Glutamatergic neuron (in vitro differentiated cells): ENCODE measurements around the gene SLC2A14. TPM values are rescaled to one million over a fixed set of nuclear protein-coding genes. Genes with fewer than 3 reads are reported as not detected.

ENCODE experiments used
- DNase-seq: peaks from one replicate; pipeline ENCODE4 v3.0.0; 2022
- H3K27ac Mint-ChIP-seq: one replicate; pipeline ENCODE4 v1.8.0; 2020; ENCODE audit warnings: mild to moderate bottlenecking, mixed read lengths, inconsistent platforms; ENCODE audit not compliant: unreplicated experiment
- H3K27me3 Mint-ChIP-seq: one replicate; pipeline ENCODE4 v1.8.0; 2020; ENCODE audit warnings: mild to moderate bottlenecking, moderate library complexity, mixed read lengths, inconsistent platforms; ENCODE audit not compliant: unreplicated experiment
- H3K36me3 Mint-ChIP-seq: one replicate; pipeline ENCODE4 v1.8.0; 2020; ENCODE audit warnings: mild to moderate bottlenecking, mixed read lengths, inconsistent platforms; ENCODE audit not compliant: unreplicated experiment
- H3K4me1 Mint-ChIP-seq: one replicate; pipeline ENCODE4 v1.8.0; 2020; ENCODE audit warnings: mild to moderate bottlenecking, low read depth, mixed read lengths, inconsistent platforms; ENCODE audit not compliant: unreplicated experiment
- H3K4me3 Mint-ChIP-seq: one replicate; pipeline ENCODE4 v1.8.0; 2020; ENCODE audit warnings: mild to moderate bottlenecking, mixed read lengths, inconsistent platforms; ENCODE audit not compliant: unreplicated experiment
- H3K9me3 Mint-ChIP-seq: one replicate; pipeline ENCODE4 v1.8.0; 2020; ENCODE audit warnings: mild to moderate bottlenecking, moderate library complexity, mixed read lengths, inconsistent platforms; ENCODE audit not compliant: unreplicated experiment
- CTCF ChIP-seq: fragments of 200-600 bp; sonication (generic); IDR thresholded peaks from one replicate; pipeline ENCODE4 v1.5.0; 2021; ENCODE audit not compliant: partially characterized antibody, unreplicated experiment
- total RNA-seq: library from RNA; stranded (reverse); fragmentation: NEBNext Ultra II Directional; extraction: Animal tissue kit (Norgen Biotek cat#: 25700); gene quantifications from one replicate; pipeline ENCODE4 v1.2.1, GENCODE V29; 2021; ENCODE audit not compliant: unreplicated experiment

Gene SLC2A14
- total RNA-seq, 1 donor from 2014 or later: 1.3 TPM

DNA sequence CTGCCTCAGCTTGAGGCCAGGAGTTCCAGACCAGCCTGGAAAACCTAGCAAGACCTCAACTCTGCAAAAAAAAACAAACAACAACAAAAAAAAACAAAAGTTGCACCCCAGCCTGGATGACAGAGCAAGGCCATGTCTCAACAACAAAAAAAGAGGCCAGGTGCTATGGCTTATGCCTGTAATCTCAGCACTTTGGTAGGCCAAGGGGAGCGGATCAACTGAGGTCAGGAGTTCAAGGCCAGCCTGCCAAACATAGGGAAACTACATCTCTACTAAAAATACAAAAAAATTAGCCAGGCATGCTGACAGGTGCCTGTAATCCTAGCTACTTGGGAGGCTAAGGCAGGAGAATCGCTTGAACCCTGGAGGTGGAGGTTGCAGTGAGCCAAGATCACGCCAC lies 6.5 kb upstream of the SLC2A14 start:
- H3K4me3 Mint-ChIP-seq: no peak overlapping the region
- no peaks in the 10 kb centered on the region for H3K4me1 Mint-ChIP-seq
- H3K27me3 Mint-ChIP-seq: no peaks in the 10 kb centered on the region
- no peaks in the 10 kb centered on the region for H3K36me3 Mint-ChIP-seq
- DNase-seq: no peak
- no peaks in the 10 kb centered on the region for H3K9me3 Mint-ChIP-seq
- no peak overlapping the region for H3K27ac Mint-ChIP-seq
- no peak for TF ChIP-seq CTCF

DNA sequence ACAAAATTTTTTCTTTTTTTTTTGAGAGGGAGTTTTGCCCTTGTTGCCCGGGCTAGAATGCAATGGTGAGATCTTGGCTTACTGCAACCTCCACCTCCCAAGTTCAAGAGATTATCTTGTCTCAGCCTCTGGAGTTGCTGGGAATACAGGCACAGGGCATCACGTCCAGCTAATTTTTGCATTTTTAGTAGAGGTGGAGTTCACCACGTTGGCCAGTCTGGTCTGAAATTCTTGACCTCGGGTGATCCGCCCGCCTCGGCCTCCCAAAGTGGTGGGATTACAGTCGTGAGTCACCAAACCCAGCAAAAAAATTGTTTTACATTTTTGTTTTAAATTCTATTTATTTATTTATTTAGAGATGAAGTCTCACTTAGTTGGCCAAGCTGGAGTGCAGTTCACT lies 4.7 kb upstream of the SLC2A14 start:
- Mint-ChIP-seq H3K27ac (no peak overlapping the region), H3K4me3 (no peak overlapping the region), H3K9me3 (no peaks in the 10 kb centered on the region), H3K4me1 (no peaks in the 10 kb centered on the region), H3K36me3 (peaks cover 4% of the 10 kb centered on the region), H3K27me3 (no peaks in the 10 kb centered on the region)
- no peak for TF ChIP-seq CTCF
- DNase-seq: no peak

GRCh38 chr12:7870335-7870734 lies 2.4 kb downstream of the SLC2A14 start:
- Mint-ChIP-seq H3K27ac (no peak overlapping the region), H3K4me1 (no peaks in the 10 kb centered on the region), H3K27me3 (no peaks in the 10 kb centered on the region), H3K36me3 (peaks cover 4% of the 10 kb centered on the region), H3K9me3 (no peaks in the 10 kb centered on the region), H3K4me3 (no peak overlapping the region)
- DNase-seq: no peak
- no peak for TF ChIP-seq CTCF

DNA sequence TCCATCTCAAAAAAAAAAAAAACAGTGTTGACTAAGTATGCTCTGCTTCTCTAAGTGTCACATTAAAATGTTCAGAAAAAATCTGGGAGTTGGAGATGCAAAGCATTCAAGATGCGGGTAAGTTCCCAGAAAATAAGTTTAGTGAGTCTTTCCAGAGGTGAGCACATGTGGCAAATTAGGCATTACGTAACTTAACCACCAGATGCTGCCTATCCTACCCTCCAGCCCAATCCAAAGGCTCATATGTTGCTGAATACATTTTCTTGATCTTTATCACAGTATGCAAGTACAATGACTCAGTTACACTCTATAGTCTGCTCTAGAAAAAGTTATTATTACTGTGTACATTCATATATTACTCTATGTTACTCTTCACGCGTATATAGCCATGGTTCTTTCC lies 3.6 kb downstream of the SLC2A14 start:
- H3K27ac Mint-ChIP-seq: no peak overlapping the region
- H3K4me1 Mint-ChIP-seq: no peaks in the 10 kb centered on the region
- DNase-seq: no peak
- no peak overlapping the region for H3K4me3 Mint-ChIP-seq
- no peak for TF ChIP-seq CTCF
- no peaks in the 10 kb centered on the region for H3K9me3 Mint-ChIP-seq
- no peaks in the 10 kb centered on the region for H3K27me3 Mint-ChIP-seq
- H3K36me3 Mint-ChIP-seq: peaks cover 4% of the 10 kb centered on the region

DNA sequence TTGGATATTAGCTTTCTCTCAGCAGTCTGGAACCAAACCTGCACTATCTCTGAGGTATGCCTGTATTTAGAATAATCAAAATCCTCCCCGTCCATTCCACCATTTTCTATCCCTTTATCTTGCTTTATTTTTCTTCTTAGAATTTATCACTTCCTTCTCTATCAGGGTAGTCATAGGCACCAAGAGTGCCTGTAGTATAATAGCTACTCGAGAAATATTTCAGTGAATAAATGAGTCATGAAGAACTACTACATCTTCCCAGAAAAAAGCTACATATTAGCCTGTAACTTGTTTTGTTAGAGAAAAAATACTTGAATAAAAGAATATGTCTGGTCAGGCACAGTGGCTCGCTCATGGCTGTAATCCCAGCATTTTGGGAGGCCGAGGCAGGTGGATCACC lies 4.3 kb downstream of the SLC2A14 start:
- no peak overlapping the region for H3K4me3 Mint-ChIP-seq
- no peaks in the 10 kb centered on the region for H3K4me1 Mint-ChIP-seq
- no peak for TF ChIP-seq CTCF
- no peak for DNase-seq
- H3K27me3 Mint-ChIP-seq: no peaks in the 10 kb centered on the region
- H3K9me3 Mint-ChIP-seq: no peaks in the 10 kb centered on the region
- no peaks in the 10 kb centered on the region for H3K36me3 Mint-ChIP-seq
- no peak overlapping the region for H3K27ac Mint-ChIP-seq
